GM12874 (cell line): Measurements from ENCODE around the gene DLG2.
A peak's percentile ranks its signal among the peaks of the same experiment; 100 is the strongest.

ENCODE experiments used
- TF ChIP-seq, protein P1 (sequence below): IDR thresholded peaks from 2 replicates; pipeline ENCODE4 v1.5.1; 2011; ENCODE audit warnings: low read depth, mild to moderate bottlenecking, control low read depth, low read length, moderate library complexity; ENCODE audit not compliant: insufficient read depth

Gene DLG2

DNA sequence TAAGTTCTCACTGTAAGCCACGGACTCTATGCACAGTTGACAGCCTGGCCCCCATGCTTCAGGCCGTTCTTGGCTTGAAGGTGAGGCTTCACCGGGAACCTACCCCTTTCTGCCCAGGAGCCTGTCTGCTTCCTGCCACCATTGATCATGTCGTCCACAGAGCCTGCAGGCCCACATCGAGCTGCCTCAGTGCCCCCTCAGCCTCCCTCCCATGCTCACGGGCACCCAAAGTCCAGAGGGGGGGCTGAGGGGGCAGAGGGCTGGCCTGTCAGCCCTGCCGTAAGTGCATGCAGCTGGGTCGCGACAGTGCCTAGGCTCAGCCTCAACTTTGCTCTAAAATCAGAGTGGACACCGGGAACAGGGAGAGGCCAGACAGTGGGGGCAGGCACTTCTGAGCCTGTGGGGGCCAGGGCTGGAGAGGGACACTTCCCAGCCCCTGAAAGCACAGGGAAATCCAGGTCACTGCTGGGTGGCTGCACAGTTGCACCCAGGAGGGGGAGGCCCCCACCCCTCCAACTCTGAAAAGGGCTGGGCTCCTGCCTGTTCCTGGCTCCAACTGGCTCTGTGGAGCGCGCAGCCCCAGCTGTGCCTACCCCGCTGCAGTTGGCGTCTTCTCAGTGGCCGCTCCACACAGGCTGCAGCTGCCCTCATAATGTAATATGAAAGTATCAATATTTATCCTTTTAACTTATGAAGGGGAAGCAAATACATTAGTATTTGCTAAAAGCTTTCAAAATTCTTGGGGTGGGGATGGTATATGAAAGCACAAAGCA, 598.6 kb downstream of the DLG2 start:
- TF ChIP-seq, protein P1, sequence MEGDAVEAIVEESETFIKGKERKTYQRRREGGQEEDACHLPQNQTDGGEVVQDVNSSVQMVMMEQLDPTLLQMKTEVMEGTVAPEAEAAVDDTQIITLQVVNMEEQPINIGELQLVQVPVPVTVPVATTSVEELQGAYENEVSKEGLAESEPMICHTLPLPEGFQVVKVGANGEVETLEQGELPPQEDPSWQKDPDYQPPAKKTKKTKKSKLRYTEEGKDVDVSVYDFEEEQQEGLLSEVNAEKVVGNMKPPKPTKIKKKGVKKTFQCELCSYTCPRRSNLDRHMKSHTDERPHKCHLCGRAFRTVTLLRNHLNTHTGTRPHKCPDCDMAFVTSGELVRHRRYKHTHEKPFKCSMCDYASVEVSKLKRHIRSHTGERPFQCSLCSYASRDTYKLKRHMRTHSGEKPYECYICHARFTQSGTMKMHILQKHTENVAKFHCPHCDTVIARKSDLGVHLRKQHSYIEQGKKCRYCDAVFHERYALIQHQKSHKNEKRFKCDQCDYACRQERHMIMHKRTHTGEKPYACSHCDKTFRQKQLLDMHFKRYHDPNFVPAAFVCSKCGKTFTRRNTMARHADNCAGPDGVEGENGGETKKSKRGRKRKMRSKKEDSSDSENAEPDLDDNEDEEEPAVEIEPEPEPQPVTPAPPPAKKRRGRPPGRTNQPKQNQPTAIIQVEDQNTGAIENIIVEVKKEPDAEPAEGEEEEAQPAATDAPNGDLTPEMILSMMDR = no peak

DNA sequence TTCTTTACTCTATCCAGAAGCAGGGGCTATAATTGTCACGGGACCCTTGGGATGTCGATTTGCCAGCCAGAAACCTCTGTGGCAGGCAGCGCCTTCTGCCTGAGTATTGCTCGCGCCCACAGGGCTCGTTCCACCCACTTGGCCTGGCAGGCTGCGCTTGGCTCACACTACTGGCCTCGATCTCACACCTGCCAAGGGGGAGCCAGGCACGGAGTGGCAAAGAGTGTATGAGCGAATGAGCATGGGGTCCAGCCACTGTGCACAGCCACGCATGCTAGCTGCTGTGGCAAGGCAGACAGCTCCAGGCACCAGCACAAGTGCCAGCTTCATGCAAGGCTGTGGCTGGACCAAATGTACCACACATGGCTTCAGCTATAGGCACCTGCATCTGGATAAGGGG, 599.8 kb downstream of the DLG2 start:
- TF ChIP-seq, protein P1 = no peak

DNA sequence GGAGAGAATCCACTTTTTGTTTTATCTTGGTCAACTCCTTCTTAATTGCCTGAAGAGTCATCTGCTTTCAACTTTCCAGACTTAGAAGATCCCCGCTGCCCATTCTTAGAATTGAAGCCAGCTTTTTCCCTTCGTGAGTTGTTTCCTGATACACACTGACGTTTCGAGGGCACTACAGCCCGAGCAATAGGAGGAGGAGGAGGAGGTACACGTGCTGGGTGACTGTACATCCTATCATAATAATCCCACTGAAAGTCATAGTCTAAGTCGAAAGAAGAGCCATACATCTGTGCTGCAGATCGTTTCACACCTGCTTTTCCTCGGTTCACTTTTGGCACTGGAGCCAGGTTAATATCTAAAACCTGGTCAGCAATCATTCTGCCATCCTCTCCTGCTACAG, 606.1 kb downstream of the DLG2 start:
- TF ChIP-seq, protein P1 = no peak

- TF ChIP-seq, protein P1 = peak; percentile 52
These were observed 633.8 kb downstream of the DLG2 start for GRCh38 chr11:84993386-84993785.

GRCh38 chr11:84990141-84990540, 637.0 kb downstream of the DLG2 start:
- TF ChIP-seq, protein P1 = no peak

- TF ChIP-seq, protein P1 = no peak
These were observed 645.8 kb downstream of the DLG2 start for GRCh38 chr11:84981301-84981700.

DNA sequence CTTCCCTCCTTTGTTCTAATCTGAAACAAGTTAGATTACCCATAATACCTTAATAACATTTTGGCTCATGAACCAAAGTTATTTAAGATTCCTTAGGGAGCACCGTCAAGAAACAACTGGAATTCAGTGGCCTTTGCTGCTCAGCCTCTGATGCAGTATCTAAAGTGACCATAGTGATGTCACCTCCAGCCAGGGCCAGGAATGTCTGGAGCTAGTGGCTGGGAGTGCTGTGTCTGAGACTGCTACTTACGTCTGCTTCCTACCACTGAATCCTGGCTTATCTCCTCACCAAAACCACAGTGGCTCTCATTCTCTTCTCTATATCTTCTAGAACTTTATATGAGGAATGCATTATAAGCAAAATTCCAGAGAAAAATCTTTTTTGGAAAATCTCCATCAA, 658.0 kb downstream of the DLG2 start:
- TF ChIP-seq, protein P1 = no peak

DNA sequence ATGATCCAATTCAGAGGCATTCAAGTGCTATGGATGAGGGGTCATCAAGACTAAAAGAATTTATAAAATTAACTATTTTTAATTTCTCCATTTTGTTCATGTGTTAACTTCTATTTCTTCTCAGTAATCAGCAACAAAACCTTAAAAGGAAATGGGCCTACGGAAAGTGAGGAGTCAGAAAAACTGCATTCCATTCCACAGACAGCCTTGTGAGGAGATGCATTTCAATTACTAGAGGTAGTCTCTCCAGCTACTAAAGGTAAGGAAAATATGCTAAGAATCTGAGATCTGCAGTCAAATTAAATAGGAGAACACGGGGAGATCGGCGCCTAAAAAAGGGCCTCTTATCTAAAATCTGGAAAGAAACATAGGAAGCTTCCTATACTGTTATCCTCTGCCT, 661.7 kb downstream of the DLG2 start:
- TF ChIP-seq, protein P1 = no peak
